GM12865 (cell line): ENCODE results near the gene EPC2.

Experiments used
- DNase-seq: peaks from one replicate; pipeline ENCODE4 v3.0.0; 2010; ENCODE audit warnings: low read depth
- H3K4me3 ChIP-seq: 2 replicates; pipeline ENCODE4 v1.5.1; 2011; ENCODE audit warnings: mild to moderate bottlenecking, low read depth, low read length, control low read depth
- TF ChIP-seq, protein P1 (sequence below): IDR thresholded peaks from 2 replicates; pipeline ENCODE4 v1.5.1; 2011; ENCODE audit warnings: low read length, control low read depth, low read depth, inconsistent platforms; ENCODE audit not compliant: insufficient read depth; ENCODE audit errors: missing control alignments

The EPC2 gene

DNA sequence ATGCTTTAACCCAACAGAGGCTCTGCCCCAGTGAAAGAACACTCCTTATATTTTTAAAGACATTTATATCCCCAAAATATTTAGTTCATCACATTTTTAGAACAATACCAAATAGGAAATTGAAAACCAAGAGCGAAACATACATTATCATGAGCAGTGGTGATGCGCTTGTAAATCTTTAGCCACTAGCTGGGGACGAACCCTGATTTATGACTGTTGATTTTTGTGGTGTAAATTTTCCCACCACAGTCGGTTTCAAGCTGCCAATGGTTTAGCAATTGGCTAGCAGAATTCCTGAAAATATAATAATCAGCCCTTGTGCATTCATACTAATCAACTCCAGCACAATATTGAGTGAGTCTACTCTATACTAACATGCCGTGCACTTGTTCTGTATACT lies 27.3 kb upstream of the EPC2 start:
- no peak for DNase-seq
- TF ChIP-seq, protein P1, sequence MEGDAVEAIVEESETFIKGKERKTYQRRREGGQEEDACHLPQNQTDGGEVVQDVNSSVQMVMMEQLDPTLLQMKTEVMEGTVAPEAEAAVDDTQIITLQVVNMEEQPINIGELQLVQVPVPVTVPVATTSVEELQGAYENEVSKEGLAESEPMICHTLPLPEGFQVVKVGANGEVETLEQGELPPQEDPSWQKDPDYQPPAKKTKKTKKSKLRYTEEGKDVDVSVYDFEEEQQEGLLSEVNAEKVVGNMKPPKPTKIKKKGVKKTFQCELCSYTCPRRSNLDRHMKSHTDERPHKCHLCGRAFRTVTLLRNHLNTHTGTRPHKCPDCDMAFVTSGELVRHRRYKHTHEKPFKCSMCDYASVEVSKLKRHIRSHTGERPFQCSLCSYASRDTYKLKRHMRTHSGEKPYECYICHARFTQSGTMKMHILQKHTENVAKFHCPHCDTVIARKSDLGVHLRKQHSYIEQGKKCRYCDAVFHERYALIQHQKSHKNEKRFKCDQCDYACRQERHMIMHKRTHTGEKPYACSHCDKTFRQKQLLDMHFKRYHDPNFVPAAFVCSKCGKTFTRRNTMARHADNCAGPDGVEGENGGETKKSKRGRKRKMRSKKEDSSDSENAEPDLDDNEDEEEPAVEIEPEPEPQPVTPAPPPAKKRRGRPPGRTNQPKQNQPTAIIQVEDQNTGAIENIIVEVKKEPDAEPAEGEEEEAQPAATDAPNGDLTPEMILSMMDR: no peak
- no peak overlapping the region for H3K4me3 ChIP-seq

DNA sequence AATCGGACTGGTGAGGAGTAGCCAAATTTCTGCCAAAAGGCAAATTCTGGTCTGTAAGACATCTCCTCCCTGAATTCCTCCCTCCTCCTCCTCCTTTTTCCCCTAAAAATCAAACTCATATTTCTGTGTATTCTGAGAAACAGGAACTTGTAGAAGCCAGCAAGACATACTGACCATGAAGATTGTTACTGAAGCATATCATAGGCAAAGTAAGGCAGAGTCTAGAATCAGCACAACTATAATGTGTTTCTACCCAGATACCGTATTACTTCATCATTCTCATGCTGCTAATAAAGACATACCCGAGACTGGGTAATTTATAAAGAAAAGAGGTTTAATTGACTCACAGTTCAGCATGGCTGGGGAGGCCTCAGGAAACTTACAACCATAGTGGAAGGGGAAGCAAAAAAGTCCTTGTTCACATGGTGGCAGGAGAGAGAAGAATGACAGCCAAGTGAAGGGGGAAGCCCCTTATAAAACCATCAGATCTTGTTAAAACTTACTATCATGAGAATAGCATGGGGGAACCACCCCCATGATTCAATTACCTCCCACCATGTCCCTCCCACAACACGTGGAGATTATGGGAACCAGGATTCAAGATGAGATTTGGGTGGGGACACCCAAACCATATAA lies 24.9 kb upstream of the EPC2 start:
- H3K4me3 ChIP-seq: no peak overlapping the region
- TF ChIP-seq, protein P1: no peak
- no peak for DNase-seq

DNA sequence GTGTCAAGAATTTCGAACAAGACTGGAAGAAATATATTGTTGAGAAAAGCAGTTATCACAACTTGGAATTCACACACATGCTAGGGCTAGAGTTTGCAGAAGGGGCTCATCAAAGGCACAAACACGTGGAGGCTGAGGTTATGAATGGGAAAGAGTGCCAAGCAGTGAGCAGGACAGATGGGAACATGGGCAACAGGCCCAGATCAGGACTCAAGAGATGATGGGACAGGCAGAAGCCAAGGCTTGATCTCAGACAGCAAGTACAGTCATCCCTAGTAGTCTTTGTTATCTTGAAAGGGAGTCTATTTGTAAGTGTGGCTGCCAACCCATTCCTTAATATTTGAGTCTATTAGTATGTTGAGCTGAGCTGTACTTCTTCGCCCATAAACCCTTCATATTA lies 22.2 kb upstream of the EPC2 start:
- TF ChIP-seq, protein P1: no peak
- DNase-seq: no peak
- no peak overlapping the region for H3K4me3 ChIP-seq

DNA sequence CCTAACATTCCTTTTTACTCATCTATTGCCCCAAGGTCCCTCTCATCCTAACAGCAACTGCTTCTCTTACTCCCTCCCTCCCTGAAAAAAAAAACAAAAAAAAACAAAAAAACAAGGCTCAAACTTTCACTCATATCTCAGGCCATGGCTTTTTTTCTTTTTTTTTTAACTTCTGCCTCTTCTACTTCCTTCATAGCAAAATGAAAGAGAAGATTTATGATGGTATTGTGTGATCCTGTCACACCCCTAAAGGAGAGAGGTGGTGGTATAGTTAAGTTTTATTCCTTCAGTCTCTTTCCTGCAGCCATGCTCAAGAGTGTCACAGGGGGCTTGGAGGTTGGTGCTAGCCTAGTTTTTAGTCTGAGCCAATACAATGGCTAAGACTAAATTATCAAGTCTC lies 21.5 kb upstream of the EPC2 start:
- H3K4me3 ChIP-seq: no peak overlapping the region
- TF ChIP-seq, protein P1: no peak
- DNase-seq: no peak

DNA sequence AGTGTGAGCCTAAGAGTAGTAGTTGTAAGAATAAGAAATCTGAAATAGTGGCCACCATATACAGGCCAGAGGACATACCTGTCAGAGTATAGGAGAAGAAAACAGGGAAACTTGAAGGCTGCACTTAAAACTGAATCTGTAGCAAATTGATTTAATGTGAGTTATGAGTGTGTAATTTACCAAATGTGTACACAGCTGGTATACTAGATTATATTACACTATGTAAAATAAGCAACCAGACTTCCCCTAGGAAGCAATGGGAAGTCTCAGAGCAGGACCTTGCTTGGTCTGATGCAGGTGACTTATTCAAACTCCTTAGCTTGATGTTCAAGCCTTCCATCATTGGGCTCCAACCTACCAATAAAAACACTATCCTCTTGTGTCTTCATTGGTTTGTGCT lies 17.3 kb upstream of the EPC2 start:
- no peak overlapping the region for H3K4me3 ChIP-seq
- no peak for DNase-seq
- TF ChIP-seq, protein P1: no peak

DNA sequence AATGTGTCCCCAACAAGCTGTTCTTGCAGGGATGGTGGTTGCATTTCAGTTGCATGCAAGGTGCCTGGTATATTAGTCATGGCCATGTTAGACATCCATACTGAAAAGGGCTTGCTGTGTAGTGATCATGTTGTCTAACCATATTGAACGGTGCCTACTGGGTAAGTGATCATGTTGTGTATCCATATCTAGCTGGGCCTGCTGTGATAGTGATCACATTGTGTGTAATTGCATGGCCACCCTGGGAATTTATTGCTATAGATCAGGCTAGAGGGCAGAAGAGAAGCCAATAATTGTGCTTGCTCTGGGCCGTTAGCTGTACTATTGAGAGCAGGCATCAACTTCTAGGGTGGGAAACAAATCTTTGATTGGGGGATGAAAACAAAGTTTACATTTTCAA lies 9.8 kb upstream of the EPC2 start:
- no peak for DNase-seq
- TF ChIP-seq, protein P1: no peak
- no peak overlapping the region for H3K4me3 ChIP-seq

DNA sequence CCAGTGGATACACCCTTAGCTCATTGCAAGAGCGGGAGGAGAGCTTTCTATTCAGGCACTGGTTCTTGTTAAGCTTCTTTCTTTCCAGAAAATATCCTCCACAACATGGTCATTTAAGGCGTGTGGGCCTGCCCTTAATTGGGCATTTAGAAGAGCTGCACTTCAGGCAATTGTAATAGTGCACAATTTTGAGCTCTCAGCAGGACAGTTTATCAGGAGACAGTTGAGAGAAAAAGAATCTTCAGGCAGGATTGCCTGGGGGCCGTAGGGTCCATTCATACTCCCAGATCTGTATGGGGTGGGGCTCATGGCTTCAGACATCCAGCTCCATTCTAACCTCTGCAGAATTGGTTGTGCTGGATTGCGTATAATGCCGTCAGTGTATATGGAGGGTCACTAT lies 6.0 kb upstream of the EPC2 start:
- no peak overlapping the region for H3K4me3 ChIP-seq
- no peak for DNase-seq
- TF ChIP-seq, protein P1: no peak
